Activated CD4-positive, CD25-positive, alpha-beta regulatory T cell (primary cell): ENCODE results near the gene FILIP1.
"Not testable (repeated sequence)": the region's sequence is repeated elsewhere in the genome, so short reads cannot be mapped to it uniquely, and the experiment has no call there.

Experiments used
- DNase-seq, 4 experiments: peaks; one replicate each; lab custom pipeline; 2025; lab: John Stamatoyannopoulos, UW

The FILIP1 gene

DNA sequence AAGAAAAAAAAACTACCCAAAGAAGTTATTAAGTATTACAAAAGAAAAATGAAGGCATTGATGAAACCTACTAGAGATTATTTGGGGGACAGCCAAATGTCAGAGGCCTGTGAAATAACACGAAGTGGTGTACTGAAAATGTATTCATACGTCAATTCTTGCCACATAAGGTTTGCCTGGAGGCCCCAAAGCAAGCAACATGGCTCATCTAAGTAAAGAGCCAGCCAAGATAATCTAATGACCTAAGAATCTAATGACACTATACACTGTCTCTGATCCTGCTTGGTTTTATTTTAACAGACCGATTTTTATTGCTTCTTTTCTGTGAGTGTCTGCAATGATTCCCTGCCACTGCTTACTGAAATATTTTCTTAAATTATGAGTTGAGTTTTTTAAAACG is 34.7 kb downstream of the FILIP1 start:
- DNase-seq: no peak

DNA sequence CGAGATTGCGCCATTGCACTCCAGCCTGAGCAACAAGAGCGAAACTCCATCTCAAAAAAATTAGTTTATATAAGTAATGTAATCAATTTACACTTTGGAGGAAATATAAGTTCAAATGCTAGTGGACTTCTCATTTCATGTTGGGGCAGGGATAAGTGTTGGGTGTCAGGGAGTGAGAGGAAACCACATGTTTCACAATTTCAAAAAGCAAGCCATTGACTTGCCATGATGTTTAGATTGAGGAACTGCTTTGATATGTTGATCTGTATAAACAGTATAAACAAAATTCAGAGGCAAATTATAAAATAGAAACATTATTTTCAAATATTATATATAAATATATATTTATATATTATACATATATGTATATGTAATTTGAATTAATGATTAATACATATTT is 42.7 kb downstream of the FILIP1 start:
- DNase-seq: no peak

DNA sequence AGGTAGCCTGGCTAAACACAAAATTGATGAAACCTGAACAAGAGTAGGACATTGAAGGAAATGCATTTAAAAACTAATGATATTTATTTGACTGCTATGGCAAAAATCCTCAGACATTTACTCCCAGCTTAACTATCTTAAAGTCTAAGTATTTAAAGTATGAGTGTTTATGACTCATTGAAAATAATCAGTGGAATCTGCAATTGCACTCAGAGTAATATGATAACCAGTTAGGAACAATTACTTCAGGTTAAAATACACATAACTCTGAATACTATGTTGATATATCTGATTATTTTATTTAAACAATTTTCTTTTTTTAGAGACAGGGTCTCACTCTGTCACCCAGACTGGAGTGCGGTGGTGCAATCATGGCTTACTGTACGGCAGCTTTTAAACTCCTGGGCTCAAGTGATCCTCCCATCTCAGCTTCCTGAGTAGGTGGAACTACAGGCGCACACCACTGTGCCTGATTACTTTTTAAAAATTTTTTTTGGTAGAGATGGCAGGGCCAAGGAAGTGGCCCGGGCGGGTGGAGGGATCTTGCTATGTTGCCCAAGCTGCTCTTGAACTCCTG is 43.9 kb downstream of the FILIP1 start:
- DNase-seq: no peak

DNA sequence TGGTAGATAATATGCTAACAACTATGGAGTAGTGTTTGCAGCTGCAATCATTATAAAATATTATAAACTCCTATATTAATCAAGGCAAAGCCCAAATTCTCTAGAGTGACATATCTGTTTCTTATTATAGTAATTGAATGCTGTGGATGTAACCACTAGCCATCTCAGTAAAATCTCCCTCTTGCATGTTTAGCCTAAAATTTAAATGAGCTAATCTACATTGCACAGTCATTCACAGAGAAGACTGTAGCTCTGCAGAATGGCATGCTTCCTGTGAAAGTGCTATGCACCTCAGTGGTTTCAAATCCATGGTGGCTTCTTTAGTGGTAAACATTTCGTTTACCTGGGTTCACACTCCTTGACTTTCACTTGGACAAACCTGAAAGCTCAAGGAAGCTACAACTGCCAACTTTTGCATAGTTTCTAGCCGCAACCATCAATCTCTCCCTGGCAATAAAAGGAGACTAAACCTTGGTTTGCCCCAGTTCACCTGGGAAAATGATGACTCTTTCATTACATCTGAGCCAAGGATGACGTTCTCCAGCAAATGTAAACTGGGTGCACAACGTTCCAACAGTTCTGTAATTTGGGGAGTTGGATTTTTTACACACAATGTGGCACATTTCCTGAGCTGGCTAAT is 47.2 kb downstream of the FILIP1 start:
- DNase-seq: no peak

DNA sequence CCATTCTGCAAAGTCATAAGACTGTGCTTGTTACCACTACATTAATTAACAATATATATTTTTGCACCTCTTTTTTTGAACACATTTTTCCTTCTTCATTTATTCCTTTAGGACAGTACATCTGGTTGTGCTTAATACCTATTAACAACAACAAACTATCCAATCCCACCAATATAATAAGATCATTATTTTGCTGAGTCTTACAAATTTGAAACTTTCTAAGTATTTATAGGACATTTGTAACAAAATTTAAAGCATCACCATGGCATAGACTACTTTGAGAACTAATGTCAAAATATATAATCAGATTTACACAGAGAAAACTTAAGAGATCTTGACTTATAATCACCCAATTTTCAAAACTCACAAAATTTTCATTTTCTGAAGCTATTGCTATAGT is 47.9 kb downstream of the FILIP1 start:
- DNase-seq: no peak

DNA sequence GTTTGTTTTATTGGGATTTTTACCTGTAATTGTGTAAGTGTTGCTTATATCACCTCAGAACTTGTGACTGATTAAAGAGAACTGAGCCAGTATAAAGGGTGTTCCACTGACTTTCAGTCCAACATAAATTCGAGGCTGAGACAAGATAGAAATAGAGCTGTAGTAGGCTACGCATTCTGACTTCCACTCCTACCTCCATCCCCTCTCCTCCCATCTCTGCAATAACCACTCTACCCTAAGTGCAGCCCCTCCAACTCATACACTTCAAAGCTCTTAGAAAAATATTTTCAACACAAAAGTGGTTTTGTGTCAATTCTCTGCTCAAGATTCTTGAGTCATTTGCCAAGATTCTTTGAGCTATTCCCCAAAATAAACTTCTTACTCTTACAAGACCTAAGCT is 48.7 kb downstream of the FILIP1 start:
- DNase-seq: no peak

DNA sequence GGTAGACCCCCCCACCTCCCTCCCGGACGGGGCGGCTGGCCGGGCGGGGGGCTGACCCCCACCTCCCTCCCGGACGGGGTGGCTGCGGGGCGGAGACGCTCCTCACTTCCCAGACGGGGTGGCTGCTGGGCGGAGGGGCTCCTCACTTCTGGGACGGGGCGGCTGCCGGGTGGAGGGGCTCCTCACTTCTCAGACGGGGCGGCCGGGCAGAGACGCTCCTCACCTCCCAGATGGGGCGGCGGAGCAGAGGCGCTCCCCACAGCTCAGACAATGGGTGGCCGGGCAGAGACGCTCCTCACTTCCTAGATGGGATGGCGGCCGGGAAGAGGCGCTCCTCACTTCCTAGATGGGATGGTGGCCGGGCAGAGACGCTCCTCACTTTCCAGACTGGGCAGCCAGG is 51.7 kb downstream of the FILIP1 start:
- not testable (repeated sequence) for DNase-seq

DNA sequence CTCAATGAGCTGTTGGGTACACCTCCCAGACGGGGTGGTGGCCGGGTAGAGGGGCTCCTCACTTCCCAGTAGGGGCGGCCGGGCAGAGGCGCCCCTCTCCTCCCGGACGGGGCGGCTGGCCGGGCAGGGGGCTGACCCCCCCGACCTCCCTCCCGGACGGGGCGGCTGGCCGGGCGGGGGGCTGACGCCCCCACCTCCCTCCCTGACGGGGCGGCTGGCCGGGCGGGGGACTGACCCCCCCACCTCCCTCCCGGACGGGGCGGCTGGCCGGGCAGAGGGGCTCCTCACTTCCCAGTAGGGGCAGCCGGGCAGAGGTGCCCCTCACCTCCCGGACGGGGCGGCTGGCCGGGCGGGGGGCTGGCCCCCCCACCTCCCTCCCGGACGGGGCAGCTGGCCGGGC is 52.1 kb downstream of the FILIP1 start:
- DNase-seq: not testable (repeated sequence)

DNA sequence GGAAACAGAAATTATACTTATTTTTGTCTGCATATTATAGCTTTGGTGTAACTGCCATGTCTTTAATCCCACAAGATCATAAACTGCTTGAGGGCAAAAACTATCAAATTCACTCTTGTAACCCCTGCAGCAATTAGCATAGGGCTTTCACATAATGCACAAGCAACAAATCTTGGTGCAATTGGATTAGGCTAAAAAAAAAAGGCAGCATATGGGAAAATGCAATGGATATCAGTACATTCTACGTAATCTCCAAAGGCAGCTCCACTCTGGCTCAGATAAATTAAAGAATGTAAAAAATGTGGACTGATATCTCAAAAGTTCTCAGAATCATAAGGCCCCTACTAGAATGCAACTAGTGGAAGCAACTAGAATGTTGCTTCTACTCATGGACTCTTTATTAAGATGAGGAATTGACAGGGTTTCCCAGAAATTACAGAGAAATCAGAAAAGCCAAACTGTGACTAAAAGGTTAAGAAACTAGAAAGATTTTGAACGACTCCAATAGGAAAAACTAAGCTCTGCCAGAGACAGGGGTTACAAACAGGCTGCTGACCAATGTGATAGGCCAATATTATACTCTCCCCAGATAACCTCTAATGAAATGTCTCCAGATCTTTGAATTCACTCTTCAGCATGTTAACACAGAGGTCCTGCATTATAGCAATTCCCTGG is 55.0 kb downstream of the FILIP1 start:
- no peak for DNase-seq

DNA sequence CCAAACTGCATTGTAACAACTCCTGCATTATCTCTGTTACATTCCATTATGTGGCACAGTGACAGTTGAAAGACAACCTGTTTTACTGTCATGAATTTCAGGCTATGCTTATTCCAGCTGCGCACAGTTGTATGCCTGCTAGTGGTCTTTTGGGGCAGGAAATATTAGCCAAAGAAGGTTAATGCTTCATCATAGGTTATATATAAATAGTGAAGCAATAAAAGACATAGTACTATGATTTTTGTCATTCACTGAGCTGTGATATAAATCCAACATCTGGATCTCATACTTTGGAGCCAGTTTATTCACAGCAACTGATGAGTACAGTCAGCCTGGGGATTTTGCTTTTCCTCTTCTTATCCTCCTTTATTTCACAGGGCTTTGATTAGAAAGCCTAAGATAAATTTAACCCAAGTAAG is 55.6 kb downstream of the FILIP1 start:
- no peak for DNase-seq

DNA sequence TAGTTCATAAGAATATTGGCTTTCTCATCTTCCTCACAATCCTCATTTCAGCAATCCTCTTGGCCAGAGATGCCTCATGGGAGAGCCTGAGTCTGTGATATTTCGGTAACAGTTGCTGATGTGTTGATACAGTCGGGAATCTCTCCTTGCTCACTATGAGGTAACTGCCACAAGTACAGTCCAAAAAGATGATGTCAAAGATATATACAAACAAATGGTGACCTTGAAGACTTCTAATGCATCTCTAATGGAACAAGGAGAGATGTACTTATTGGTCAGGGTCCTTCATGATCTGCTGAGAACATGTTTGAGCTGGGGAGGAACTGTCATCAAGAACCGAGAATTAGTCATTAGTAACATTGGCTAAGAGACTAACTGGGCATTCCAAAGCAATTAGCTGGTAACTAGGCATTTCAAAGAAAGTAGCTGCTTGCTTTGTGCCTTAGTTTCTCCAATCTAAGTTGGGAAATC is 56.1 kb downstream of the FILIP1 start:
- no peak for DNase-seq

DNA sequence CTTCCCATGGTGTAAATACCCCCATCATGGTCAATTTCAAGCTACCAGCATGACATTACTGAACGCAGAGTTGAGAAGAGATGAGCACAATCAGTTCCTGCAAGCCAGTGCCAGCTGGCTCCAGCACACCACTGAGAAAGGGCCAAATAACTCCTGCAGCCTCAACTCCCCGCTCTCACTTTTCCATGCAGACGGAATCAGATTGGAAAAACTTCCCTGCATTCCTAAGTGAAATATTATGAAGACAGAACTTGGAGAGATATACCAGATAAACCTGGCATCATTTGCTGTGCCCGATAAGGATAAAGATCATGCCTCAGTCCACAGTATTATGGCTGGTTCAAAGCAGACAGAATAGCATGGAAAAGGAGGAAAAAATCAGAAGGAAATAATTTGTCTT is 56.7 kb downstream of the FILIP1 start:
- no peak for DNase-seq

DNA sequence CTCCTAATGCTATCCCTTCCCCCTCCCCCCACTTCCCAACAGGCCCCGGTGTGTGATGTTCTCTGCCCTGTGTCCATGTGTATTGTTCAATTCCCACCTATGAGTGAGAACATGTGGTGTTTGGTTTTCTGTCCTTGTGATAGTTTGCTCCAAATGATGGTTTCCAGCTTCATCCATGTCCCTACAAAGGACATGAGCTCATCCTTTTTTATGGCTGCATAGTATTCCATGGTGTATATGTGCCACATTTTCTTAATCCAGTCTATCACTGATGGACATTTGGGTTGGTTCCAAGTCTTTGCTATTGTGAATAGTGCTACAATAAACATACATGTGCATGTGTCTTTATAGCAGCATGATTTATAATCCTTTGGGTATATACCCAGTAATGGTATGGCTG is 60.8 kb downstream of the FILIP1 start:
- DNase-seq: not testable (repeated sequence)

DNA sequence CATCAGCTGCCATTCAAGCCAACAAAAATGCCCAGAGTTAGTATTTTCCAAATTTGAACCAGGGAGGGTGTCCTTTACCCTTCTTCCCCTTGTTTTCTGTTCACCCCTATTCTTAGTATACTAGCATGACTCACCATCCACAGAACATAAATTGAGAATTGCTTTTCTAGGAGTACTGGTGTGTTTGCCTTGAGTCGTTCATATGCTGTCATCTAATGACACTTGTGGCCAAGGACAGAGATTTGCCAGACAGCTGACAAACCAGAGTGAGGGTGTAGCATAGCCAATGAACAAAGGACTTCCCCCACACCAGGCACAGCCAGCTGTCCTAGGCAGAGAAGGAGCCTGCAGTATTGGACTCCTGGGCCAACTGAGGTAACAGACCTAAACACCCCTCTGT is 62.2 kb downstream of the FILIP1 start:
- no peak for DNase-seq

DNA sequence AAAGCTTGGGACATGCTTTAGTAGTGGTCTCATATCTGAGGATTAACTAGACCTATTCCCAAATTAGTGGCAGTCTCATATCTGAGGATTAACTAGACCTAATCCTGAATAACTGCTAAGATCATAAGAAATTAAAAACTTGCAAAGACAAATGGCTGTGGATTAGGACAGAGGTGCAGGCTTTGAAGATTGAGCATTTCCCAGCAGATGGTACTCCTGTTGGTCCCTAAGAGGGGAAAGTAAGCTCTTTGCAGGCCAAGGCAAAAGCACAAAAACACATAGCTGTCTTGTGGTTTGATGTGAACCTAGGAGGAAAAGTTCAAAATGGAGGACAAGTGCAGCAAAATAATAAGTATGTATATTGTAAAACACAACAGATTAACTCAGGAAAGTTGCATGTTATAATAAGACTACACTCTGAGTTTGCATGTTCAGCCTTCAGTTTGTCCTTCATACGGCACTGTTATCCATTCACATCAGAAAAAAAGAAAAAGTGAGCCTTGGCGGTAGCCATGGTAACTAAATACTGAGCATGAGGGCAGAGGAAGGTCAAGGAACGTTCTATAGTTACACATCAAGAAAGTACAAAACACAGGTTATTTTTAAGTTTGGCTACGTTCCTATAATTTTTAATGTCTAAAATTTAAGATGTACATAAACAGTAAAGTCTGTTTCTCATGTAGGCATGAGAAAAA is 62.8 kb downstream of the FILIP1 start:
- DNase-seq: no peak

DNA sequence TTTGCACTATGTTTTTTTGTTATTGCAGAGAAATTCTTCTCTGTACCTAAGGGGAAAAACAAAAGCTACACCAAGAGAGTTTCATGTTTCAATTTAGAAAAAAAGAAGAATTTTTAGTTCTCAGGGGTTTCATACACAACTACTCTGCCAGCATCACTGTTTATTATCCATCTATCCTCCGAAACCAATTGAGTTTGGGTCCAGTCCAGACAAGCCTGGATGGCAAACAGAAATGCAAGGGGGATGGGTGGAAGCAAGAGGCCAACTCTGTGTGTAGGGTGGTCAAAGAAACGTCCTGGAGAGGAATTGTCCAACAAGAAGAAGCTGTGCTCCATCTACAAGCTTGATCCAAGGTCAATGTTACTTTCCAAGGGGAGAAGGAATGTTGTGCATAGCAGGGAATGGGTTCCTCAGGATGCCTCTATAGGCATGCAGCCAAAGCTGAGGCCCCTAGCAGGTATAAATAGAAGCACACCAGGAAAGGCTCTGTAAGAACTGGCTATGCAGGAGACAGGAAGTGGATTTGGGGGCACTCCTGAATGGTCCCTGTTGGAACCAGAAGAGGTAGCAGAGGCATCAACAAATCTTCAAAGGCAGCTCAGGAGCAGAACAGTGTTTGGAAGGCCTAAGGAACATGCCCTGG is 64.4 kb downstream of the FILIP1 start:
- DNase-seq: no peak

DNA sequence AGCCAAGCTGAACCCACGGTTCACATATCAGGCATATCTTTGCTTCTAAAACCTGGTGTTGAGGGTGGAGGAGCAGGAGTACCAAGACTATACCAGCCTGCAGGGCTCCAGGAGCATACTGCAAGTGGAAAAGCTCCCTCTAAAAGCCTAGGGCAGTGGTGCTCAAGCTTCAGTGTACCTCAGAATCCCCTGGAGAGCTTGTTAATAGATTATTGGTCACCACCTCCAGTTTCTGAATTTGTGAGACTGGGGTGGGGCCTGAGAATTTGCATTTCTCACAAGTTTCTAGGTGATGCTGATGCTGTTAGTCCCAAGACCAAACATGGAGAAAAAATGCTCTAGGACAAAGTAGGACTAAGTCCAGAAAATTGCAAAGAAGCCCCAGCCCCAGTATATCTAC is 65.4 kb downstream of the FILIP1 start:
- no peak for DNase-seq

DNA sequence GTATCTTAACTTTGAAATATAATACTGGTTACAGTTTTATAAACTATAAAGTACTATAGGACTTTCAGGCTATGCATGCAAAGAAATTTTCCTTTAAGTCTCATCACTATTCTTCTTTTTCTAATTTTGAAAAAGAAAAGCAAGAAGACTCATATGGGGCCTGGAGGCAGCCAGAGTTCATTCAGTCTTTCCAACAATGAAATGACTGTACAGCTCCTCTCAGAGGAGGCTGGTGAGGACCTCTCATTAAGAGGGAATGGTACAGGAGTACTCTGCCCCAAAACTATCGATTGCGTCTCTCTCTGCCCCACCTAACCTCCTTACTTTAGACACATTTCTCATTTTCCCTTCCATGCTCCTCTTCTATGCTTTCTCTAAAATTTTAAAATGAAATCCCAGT is 66.3 kb downstream of the FILIP1 start:
- DNase-seq: no peak

DNA sequence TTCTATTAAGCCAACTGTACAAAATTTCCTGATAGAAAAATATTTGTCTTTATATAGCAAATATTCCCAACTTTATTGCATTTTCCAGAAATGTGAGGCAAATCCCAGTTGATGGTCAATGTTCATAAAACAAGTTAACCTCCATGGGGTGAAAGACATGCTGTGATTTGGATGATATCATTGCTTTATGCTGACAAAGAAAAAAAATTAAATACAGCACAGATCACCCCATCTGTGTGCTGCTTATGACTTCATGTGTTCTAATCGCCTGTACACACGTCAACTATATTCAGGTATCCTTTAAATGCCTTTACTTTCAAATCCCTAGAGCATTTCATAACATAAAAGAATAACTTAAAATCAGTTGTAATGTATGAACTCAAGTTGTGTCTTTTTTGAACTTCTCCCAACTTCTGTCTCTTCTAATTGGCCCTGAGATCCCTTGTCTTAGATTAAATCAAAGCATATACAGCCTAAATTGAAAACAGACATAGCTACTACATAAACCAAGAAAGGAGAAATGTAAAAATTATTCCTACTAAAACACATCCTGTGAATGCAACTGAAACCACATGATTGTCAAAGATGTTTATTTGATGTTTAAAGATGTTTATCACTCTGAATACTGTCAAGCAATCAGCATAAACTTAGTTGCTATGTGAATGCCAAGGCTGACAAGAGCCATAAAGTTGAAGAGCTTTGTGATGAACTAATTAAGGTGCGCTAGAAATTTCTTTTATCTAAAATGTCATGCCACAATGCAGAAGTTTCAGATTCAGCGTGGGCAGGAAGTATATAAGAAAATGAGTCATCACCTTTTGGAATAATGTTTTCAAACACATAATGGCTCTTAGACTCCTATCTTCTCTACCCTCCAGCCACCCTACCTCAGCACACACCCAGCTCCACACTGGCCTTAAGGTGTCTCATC is 68.7 kb downstream of the FILIP1 start:
- DNase-seq: no peak

DNA sequence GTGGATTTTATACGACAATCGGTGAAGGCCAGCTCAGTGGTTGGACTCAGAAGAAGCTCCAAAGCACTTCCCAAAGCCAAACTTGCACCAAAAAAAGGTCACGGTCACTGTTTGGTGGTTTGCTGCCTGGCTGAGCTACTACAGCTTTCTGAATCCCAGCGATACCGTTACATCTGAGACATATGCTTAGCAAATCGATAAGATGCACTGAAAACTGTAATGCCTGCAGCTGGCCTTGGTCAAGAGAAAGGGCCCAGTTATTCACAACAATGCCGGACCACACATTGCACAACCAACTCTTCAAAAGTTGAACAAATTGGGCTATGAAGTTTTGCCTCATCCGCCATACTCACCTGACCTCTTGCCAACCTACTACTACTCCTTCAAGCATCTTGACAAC is 70.2 kb downstream of the FILIP1 start:
- no peak for DNase-seq

DNA sequence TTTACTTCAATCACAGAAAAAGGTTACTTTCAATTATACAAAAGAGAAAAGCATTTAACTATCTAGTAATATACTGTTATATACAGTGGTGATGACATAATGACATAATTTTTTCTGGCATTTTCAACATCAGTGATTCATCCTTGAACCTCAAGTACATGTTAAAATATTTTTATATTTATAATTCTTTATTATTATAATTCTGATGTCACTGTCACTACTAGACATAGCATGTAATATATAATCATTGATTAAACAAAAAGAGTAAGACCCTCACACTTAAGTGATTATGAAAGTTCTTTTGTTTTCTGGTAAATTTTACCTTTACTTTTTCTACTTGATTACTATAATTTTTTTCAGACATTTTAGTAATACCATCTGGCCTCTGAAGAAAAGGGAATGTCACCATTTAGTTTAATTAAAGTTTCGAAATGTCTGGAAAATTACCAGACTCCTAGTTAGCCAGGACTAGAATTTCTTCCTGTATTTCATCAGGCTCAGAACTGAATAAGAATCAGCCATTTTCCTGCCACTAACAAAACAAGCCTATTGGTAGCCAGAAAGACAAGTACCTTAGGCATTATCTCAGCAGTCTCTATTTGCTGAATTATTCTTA is 71.5 kb downstream of the FILIP1 start:
- no peak for DNase-seq
